ENCODE results near the gene MTSS2. TPM values are rescaled to one million over a fixed set of nuclear protein-coding genes. Genes with fewer than 3 reads are reported as not detected.

The MTSS2 gene
- total and polyA plus RNA-seq, 2 of the 8 experiments (the other 6 are each of a cell fraction or from before 2014, with no cell fraction given) = 23.3 to 36.7 TPM

- Histone ChIP-seq H3K23me2 (ENCODE audit: low read depth, low read length) (no peaks in the 10 kb centered on the region), H3K79me2 (ENCODE audit: control insufficient read depth in 1 of 2, insufficient read depth in 2 of 2, low read length in 2 of 2) (no peaks in the 10 kb centered on the region), H2AFZ (ENCODE audit: low read length) (no peak overlapping the region), H3K23ac (ENCODE audit: insufficient read length) (no peak overlapping the region), H3K79me1 (ENCODE audit: low read depth, low read length) (peaks cover 2% of the 10 kb centered on the region; the same call in 1 of the 2 replicates), H3K56ac (replicated peaks; ENCODE audit: insufficient read length, low read depth, low read length) (no peak overlapping the region), H3K9ac (replicated peaks in 1 of 4; ENCODE audit: extremely low read depth in 1 of 4, low read depth in 3 of 4, low read length in 3 of 4) (no peak overlapping the region), H4K5ac (ENCODE audit: insufficient read length, low read depth, low read length) (no peak overlapping the region), H3K4me3 (ENCODE audit: extremely low read depth in 1 of 4, insufficient read depth in 2 of 4, low read depth in 3 of 4, low read length in 4 of 4) (no peak overlapping the region), H3K27ac (ENCODE audit: low read depth, low read length) (no peak overlapping the region), H3K14ac (ENCODE audit: insufficient read length) (no peak overlapping the region), H2AK5ac (ENCODE audit: low read depth, low read length) (no peak overlapping the region), H2BK12ac (ENCODE audit: low read depth, low read length) (no peak overlapping the region), H3K4ac (replicated peaks; ENCODE audit: insufficient read length, low read depth, low read length) (no peak overlapping the region), H2BK120ac (replicated peaks; ENCODE audit: low read depth, low read length) (no peak overlapping the region), H3K9me3 (ENCODE audit: insufficient read depth in 2 of 2, low read depth in 1 of 2, low read length in 1 of 2) (no peaks in the 10 kb centered on the region), H2BK15ac (ENCODE audit: low read length) (no peak overlapping the region), H2BK5ac (ENCODE audit: low read depth, low read length) (no peak overlapping the region; the same call in 1 of the 2 replicates), H4K8ac (ENCODE audit: extremely low read depth, insufficient read depth, low read length) (no peak overlapping the region), H3K36me3 (ENCODE audit: control insufficient read depth in 2 of 4, insufficient read depth in 4 of 4, low read length in 3 of 4) (no peaks in the 10 kb centered on the region; a peak in 1 of 8 replicates), H2BK20ac (ENCODE audit: low read length) (no peak overlapping the region), H3K18ac (ENCODE audit: extremely low read depth, low read length) (no peak overlapping the region), H4K91ac (replicated peaks; ENCODE audit: insufficient read length, low read length) (no peak overlapping the region), H3K27me3 (replicated peaks in 1 of 4; ENCODE audit: control insufficient read depth in 3 of 4, extremely low read depth in 1 of 4, insufficient read depth in 3 of 4, low read length in 3 of 4) (no peaks in the 10 kb centered on the region), H3K4me1 (replicated peaks in 1 of 4; ENCODE audit: control insufficient read depth in 3 of 4, insufficient read depth in 4 of 4, low read length in 3 of 4) (peaks cover 5 to 31% (median 22%) of the 10 kb centered on the region in 4 experiments), H4K20me1 (replicated peaks in 1 of 2; ENCODE audit: control insufficient read depth in 1 of 2, insufficient read depth in 2 of 2, low read length in 2 of 2) (peaks cover 0 to 2% of the 10 kb centered on the region in 2 experiments), H3K4me2 (ENCODE audit: insufficient read depth in 1 of 2, low read depth in 2 of 2, low read length in 2 of 2) (no peak overlapping the region)
- 94% methylated on average over 10 of the region's 10 CpGs; no CpG with 5 or more reads in 1 of the 2 experiments for WGBS, 2 experiments (ENCODE audit: extremely low coverage in 1 of 2, insufficient coverage in 1 of 2, insufficient read length in 1 of 2, insufficient replicate concordance in 2 of 2, low coverage in 1 of 2, low lambda C conversion rate in 2 of 2, missing lambda C conversion rate in 1 of 2)
- ChIA-PET CTCF (ENCODE audit: partially characterized antibody) (interaction anchor here (1.2 to 1.4 kb wide), 2 partner anchors 39 to 72 kb away, joined by 3 read pairs; no protein-coding TSS in a partner anchor), POLR2A (ENCODE audit: partially characterized antibody) (interaction anchor here (0.5 to 1.4 kb wide), 2 partner anchors 8 to 16 kb away, joined by 3 read pairs; no protein-coding TSS in a partner anchor)
- DNase-seq (ENCODE audit: low read depth in 1 of 2, low spot score in 2 of 2) (no peak), FAIRE-seq (no peak)
- TF ChIP-seq RAD21 (IDR thresholded peaks at IDR 0.05 in 1 of 2, conservative IDR thresholded peaks at IDR 0.05 in 1 of 2; ENCODE audit: low read depth in 2 of 2, low read length in 2 of 2) (no peak), KDM4A (IDR thresholded peaks at IDR 0.05; ENCODE audit: low read depth, low read length, severe bottlenecking) (no peak), FOSL1 (IDR thresholded peaks at IDR 0.05; ENCODE audit: insufficient read depth, low read depth, low read length) (no peak), SP4 (IDR thresholded peaks at IDR 0.05; ENCODE audit: low read length) (no peak), NANOG (IDR thresholded peaks at IDR 0.05; ENCODE audit: insufficient read depth, low read depth, low read length, poor library complexity, severe bottlenecking) (no peak), RNF2 (IDR thresholded peaks at IDR 0.05; ENCODE audit: borderline replicate concordance, low read depth, low read length, missing control alignments, poor library complexity, severe bottlenecking) (no peak), JUN (IDR thresholded peaks at IDR 0.05; ENCODE audit: low read depth, low read length) (no peak)
Observed at GRCh38 chr16:70698901-70699300, 13.0 kb upstream of the MTSS2 start.

Measured in H1 (cell line).